ENCODE data around the gene CHST12.

The CHST12 gene

GRCh38 chr7:2482725-2483451 lies 79.5 kb downstream of the CHST12 start:
- DNase-seq, result no peak

GRCh38 chr7:2483494-2483893 lies 80.1 kb downstream of the CHST12 start:
- no peak for DNase-seq

GRCh38 chr7:2484868-2485267 lies 81.5 kb downstream of the CHST12 start:
- no peak for DNase-seq

- no peak for DNase-seq
Measured at GRCh38 chr7:2487586-2488271, 84.3 kb downstream of the CHST12 start.

GRCh38 chr7:2488272-2488645 lies 84.8 kb downstream of the CHST12 start:
- DNase-seq, result no peak

GRCh38 chr7:2488681-2489080 lies 85.3 kb downstream of the CHST12 start:
- no peak for DNase-seq

- no peak for DNase-seq
Measured at GRCh38 chr7:2490181-2490651, 86.8 kb downstream of the CHST12 start.

- no peak for DNase-seq
Measured at GRCh38 chr7:2492038-2492437, 88.6 kb downstream of the CHST12 start.

- DNase-seq, result no peak
Measured at GRCh38 chr7:2493205-2494164, 90.1 kb downstream of the CHST12 start.

- no peak for DNase-seq
Measured at GRCh38 chr7:2494191-2495130, 91.0 kb downstream of the CHST12 start.

- DNase-seq, result no peak
Measured at GRCh38 chr7:2495418-2496299, 92.2 kb downstream of the CHST12 start.

GRCh38 chr7:2496375-2496774 lies 93.0 kb downstream of the CHST12 start:
- DNase-seq, result no peak

GRCh38 chr7:2497065-2497464 lies 93.7 kb downstream of the CHST12 start:
- DNase-seq, result no peak

- DNase-seq, result no peak
Measured at GRCh38 chr7:2497500-2498336, 94.3 kb downstream of the CHST12 start.
